K562 (cell line): Measurements from ENCODE around the gene MAMDC4. TPM values are rescaled to one million over a fixed set of nuclear protein-coding genes. Genes with fewer than 3 reads are reported as not detected.

Source experiments
- E4F1 ChIP-seq: fragments of 250-450 bp; sonication (Bioruptor Pico); IDR thresholded peaks from 2 replicates; pipeline ENCODE4 v1.5.0; 2021; ENCODE audit warnings: mild to moderate bottlenecking, borderline replicate concordance
- ELF4 ChIP-seq: fragments of 450-650 bp; formaldehyde crosslinking; IDR thresholded peaks from 2 replicates; pipeline ENCODE4 v1.4.0; 2022; ENCODE audit warnings: missing genetic modification characterization
- FOXJ2 ChIP-seq: fragments of 200-800 bp; sonication (Bioruptor generic); IDR thresholded peaks from 2 replicates; pipeline ENCODE4 v1.6.1; 2016; ENCODE audit warnings: missing genetic modification characterization, missing compliant biosample characterization
- GABPA ChIP-seq: fragments of 200-800 bp; sonication (Bioruptor generic); conservative IDR thresholded peaks from 2 replicates; pipeline ENCODE4 v1.6.1; 2016; ENCODE audit warnings: low read depth, missing genetic modification characterization, missing compliant biosample characterization
- HNRNPL ChIP-seq: fragments of 200-400 bp; formaldehyde crosslinking; IDR thresholded peaks from 2 replicates; pipeline ENCODE4 v1.6.1; 2017; ENCODE audit warnings: low read depth, mild to moderate bottlenecking, low read length
- MBD2 ChIP-seq: sonication (generic); IDR thresholded peaks from 2 replicates; pipeline ENCODE4 v1.6.1; 2016; ENCODE audit warnings: low read depth, borderline replicate concordance
- MTA3 ChIP-seq: fragments of 450-650 bp; formaldehyde crosslinking; IDR thresholded peaks from 2 replicates; pipeline ENCODE4 v1.6.1; 2017; ENCODE audit warnings: mild to moderate bottlenecking, borderline replicate concordance
- PCBP1 ChIP-seq: fragments of 200-400 bp; formaldehyde crosslinking; IDR thresholded peaks from 2 replicates; pipeline ENCODE4 v1.6.1; 2018; ENCODE audit warnings: mild to moderate bottlenecking, low read depth, low read length; ENCODE audit not compliant: poor library complexity, severe bottlenecking
- PML ChIP-seq: IDR thresholded peaks from 2 replicates; pipeline ENCODE4 v1.6.1; 2012; ENCODE audit warnings: low read length, inconsistent platforms
- RCOR1 ChIP-seq, 2 experiments: IDR thresholded peaks; 2 replicates each; pipeline ENCODE4 v1.6.1; 2012; ENCODE audit warnings: low read depth in 2 of 2, low read length in 2 of 2, borderline replicate concordance in 1 of 2, improper control_type of control experiment in 1 of 2
- SMAD4 ChIP-seq: fragments of 250-450 bp; sonication (Bioruptor Pico); conservative IDR thresholded peaks from 2 replicates; pipeline ENCODE4 v1.8.0; 2021; ENCODE audit warnings: inconsistent platforms, mild to moderate bottlenecking, moderate library complexity
- SRSF3 ChIP-seq: fragments of 200-400 bp; formaldehyde crosslinking; IDR thresholded peaks from 2 replicates; pipeline ENCODE4 v1.6.1; 2016; ENCODE audit warnings: mild to moderate bottlenecking, low read length, moderate library complexity; ENCODE audit not compliant: insufficient read depth
- TGIF2 ChIP-seq: sonication (generic); formaldehyde crosslinking; IDR thresholded peaks from 2 replicates; pipeline ENCODE4 v1.8.1; 2022; ENCODE audit warnings: mild to moderate bottlenecking, missing genetic modification reagents, moderate library complexity
- ZBTB12 ChIP-seq: fragments of 250-450 bp; sonication (Bioruptor Pico); IDR thresholded peaks from 2 replicates; pipeline ENCODE4 v1.4.0; 2020
- ZNF407 ChIP-seq: fragments of 450-650 bp; IDR thresholded peaks from 2 replicates; pipeline ENCODE4 v1.6.1; 2016; ENCODE audit warnings: low read depth
- polyA plus RNA-seq, 8 experiments: library from polyadenylated mRNA; depleted of rRNA in 4 of 8; stranded (reverse) in 5 of 8; unstranded in 3 of 8; fragments of >200 nt; fragmentation: Nextera tagmentation in 2 of 8; fragmentation: Illumina TruSeq in 1 of 8; extraction: Ambion mirVana in 2 of 8; extraction: Trizol in 1 of 8; gene quantifications; 2 replicates each; pipeline versions ENCODE4 v1.2.1 to v1.2.3, GENCODE V29; 2011 to 2014; ENCODE audit warnings: inconsistent platforms in 1 of 8, missing spikeins in 1 of 8
- total RNA-seq, 7 experiments: library from RNA; depleted of rRNA in 6 of 7; stranded (reverse); fragments of >200 nt in 6 of 7; fragmentation: Illumina TruSeq in 2 of 7; extraction: Trizol in 2 of 7; gene quantifications; 2 replicates each; pipeline versions ENCODE4 v1.2.1 to v1.2.3, GENCODE V29; 2011 to 2021; ENCODE audit warnings: low replicate concordance in 1 of 7

The MAMDC4 gene
- total and polyA plus RNA-seq, 9 of the 15 experiments (the other 6 are each of a cell fraction or from before 2014, with no cell fraction given): 0.03 to 10.8 (median 1.5) TPM

GRCh38 chr9:136885950-136886578 is 33.9 kb downstream of the MAMDC4 start, which contains the start of gene TRAF2 (continued):
- TF ChIP-seq ZNF407 (no peak), ZBTB12 (CRISPR knock-in tag) (peak; percentile 65), PML (peak; percentile 61), MBD2 (peak; percentile 100), SMAD4 (CRISPR knock-in tag) (peak; percentile 49; the same call in 1 of the 2 replicates), HNRNPL (0 out of 2 replicates have a peak, but pooled peaks have one; percentile 13), E4F1 (CRISPR knock-in tag) (no peak), ELF4 (CRISPR knock-in tag) (no peak), MTA3 (peak; percentile 96), FOXJ2 (tag) (no peak), GABPA (tag) (peak; percentile 75), SRSF3 (0 out of 2 replicates have a peak, but pooled peaks have one; percentile 54), RCOR1 (IDR thresholded peaks at IDR 0.05; ENCODE audit: borderline replicate concordance in 1 of 2, low read depth in 2 of 2, low read length in 2 of 2) (0 out of 4 replicates have a peak, but pooled peaks of 1 of the 2 experiments have one; percentile 22), PCBP1 (peak; percentile 93), TGIF2 (CRISPR knock-in tag) (0 out of 2 replicates have a peak, but pooled peaks have one; percentile 44)
